ENCODE measurements around the gene ADORA1. TPM values are rescaled to one million over a fixed set of nuclear protein-coding genes. Genes with fewer than 3 reads are reported as not detected.
A peak's percentile ranks its signal among the peaks of the same experiment; 100 is the strongest.

The ADORA1 gene
- total RNA-seq, 1 donor from 2014 or later: 0.21 TPM

DNA sequence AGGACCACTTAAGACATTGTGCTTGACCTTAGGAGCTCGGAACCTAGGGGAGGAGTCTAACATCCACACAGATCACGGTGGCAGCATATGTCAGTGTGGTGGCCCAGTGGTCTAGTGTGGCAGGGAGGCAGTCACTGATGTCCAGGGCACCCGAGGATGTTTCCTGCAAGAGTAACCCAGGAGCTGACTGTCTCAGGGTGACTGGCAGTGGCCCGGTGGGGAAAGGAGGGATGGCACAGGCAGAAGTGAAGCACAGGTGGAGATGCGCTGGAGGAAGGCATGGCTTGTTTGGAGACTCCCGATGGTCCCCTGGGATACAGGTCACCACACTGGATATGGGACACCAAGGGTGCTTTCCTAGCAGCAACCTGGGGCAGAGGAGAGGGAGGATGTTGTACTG lies 85.6 kb downstream of the ADORA1 start:
- Mint-ChIP-seq H3K4me3 (ENCODE audit: unreplicated experiment) (no peak overlapping the region), H3K27ac (ENCODE audit: unreplicated experiment) (no peak overlapping the region), H3K27me3 (ENCODE audit: unreplicated experiment) (peaks cover 65% of the 10 kb centered on the region), H3K4me1 (ENCODE audit: unreplicated experiment) (no peaks in the 10 kb centered on the region), H3K36me3 (ENCODE audit: unreplicated experiment) (no peaks in the 10 kb centered on the region), H3K9me3 (ENCODE audit: unreplicated experiment) (no peaks in the 10 kb centered on the region)
- DNase-seq (ENCODE audit: extremely low spot score, unreplicated experiment): no peak
- TF ChIP-seq, protein P1, sequence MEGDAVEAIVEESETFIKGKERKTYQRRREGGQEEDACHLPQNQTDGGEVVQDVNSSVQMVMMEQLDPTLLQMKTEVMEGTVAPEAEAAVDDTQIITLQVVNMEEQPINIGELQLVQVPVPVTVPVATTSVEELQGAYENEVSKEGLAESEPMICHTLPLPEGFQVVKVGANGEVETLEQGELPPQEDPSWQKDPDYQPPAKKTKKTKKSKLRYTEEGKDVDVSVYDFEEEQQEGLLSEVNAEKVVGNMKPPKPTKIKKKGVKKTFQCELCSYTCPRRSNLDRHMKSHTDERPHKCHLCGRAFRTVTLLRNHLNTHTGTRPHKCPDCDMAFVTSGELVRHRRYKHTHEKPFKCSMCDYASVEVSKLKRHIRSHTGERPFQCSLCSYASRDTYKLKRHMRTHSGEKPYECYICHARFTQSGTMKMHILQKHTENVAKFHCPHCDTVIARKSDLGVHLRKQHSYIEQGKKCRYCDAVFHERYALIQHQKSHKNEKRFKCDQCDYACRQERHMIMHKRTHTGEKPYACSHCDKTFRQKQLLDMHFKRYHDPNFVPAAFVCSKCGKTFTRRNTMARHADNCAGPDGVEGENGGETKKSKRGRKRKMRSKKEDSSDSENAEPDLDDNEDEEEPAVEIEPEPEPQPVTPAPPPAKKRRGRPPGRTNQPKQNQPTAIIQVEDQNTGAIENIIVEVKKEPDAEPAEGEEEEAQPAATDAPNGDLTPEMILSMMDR (IDR thresholded peaks at IDR 0.05): no peak

DNA sequence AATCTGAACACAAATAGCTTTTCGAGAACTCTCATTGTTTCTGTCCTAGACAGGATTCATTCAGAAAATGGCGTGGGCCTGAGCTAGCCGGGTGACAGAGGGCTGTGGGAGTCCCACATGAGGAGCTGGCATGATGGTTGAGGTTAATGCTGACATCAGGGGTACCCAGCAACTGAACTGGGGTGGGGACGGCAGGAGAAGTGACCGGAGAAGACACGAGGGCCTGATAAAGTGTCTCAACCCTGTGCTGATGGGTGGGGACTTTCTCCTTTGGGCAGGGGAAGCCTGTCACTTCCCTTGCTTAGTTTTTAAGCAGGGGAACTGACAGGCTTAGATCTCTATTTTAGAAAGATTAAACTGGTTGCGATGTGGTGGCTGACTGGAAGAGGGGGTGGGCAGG lies 87.3 kb downstream of the ADORA1 start:
- TF ChIP-seq, protein P1 (IDR thresholded peaks at IDR 0.05): no peak
- DNase-seq (ENCODE audit: extremely low spot score, unreplicated experiment): no peak
- Mint-ChIP-seq H3K9me3 (ENCODE audit: unreplicated experiment) (no peaks in the 10 kb centered on the region), H3K27me3 (ENCODE audit: unreplicated experiment) (peaks cover 64% of the 10 kb centered on the region), H3K27ac (ENCODE audit: unreplicated experiment) (no peak overlapping the region), H3K4me3 (ENCODE audit: unreplicated experiment) (no peak overlapping the region), H3K36me3 (ENCODE audit: unreplicated experiment) (no peaks in the 10 kb centered on the region), H3K4me1 (ENCODE audit: unreplicated experiment) (no peaks in the 10 kb centered on the region)

DNA sequence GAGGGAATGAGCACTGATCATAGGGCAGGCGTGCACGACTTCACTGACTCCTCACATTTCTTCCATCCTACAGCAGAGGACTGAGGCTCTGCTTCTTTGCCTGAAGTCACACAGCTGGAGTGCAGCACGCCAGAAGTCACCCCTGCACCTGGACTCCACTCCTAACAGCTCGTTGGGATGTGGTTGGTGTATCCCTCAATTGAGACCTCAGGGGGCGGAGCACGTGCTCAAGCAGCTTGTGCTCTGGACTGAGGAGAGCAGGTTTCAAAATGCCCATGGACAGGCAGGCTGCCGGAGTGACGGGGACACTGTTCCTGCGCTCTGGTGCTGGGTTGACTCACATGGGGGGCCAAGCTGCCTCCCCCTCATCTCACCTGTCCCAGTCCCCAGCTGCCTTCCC lies 88.0 kb downstream of the ADORA1 start:
- Mint-ChIP-seq H3K27ac (ENCODE audit: unreplicated experiment) (no peak overlapping the region), H3K4me3 (ENCODE audit: unreplicated experiment) (no peak overlapping the region), H3K36me3 (ENCODE audit: unreplicated experiment) (no peaks in the 10 kb centered on the region), H3K27me3 (ENCODE audit: unreplicated experiment) (peaks cover 61% of the 10 kb centered on the region), H3K9me3 (ENCODE audit: unreplicated experiment) (no peaks in the 10 kb centered on the region), H3K4me1 (ENCODE audit: unreplicated experiment) (no peaks in the 10 kb centered on the region)
- no peak for DNase-seq (ENCODE audit: extremely low spot score, unreplicated experiment)
- TF ChIP-seq, protein P1 (IDR thresholded peaks at IDR 0.05): no peak

DNA sequence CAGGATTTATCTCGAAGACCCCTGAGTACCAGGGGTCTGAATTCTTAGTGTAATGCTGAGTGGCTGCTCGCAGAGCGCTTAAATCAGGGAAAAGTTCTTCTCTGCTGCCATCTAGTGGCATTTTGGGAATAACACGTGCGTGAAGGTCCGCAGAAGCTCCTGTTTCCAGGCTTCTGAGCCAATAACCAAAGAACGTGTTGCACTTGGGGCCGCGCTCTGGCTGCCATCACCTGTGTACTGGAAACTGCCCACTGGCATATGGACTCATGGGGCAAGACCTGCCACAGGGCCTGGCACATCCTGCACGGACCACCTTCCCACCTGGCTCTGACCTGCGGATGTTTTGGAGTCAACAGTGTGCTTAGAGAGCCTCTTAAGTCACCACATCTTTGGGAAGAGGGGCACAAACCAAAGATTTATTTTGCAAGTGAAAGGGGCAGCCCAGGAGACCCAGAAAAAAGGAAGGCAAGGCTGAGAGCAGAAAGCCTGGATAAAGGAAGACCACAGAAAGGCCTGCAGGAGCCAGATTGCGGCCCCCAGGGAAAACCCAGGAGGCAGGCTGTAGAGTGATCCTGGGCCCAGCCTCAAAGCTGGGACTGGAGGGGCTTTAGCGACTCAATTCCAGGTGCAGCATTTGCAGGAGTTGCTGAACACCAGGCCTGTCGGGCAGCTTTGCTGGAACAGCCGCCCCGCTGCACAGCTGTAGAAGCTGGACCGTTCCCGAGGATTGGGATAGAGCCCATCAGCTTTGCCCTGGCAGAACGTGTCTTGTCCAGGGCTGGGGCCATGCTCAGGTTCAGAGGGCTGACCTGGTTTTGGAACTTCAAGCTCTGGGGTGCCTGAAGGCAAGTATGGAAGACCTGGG lies 89.0 kb downstream of the ADORA1 start:
- TF ChIP-seq, protein P1 (IDR thresholded peaks at IDR 0.05): peak; percentile 87
- H3K27ac Mint-ChIP-seq (ENCODE audit: unreplicated experiment): no peak overlapping the region
- no peaks in the 10 kb centered on the region for H3K4me1 Mint-ChIP-seq (ENCODE audit: unreplicated experiment)
- H3K9me3 Mint-ChIP-seq (ENCODE audit: unreplicated experiment): no peaks in the 10 kb centered on the region
- H3K4me3 Mint-ChIP-seq (ENCODE audit: unreplicated experiment): no peak overlapping the region
- H3K27me3 Mint-ChIP-seq (ENCODE audit: unreplicated experiment): peaks cover 57% of the 10 kb centered on the region
- DNase-seq (ENCODE audit: extremely low spot score, unreplicated experiment): no peak
- no peaks in the 10 kb centered on the region for H3K36me3 Mint-ChIP-seq (ENCODE audit: unreplicated experiment)

Other genes starting within 250 kb of the ADORA1 start
- 12.2 and 13.9 TPM in 2 replicates for gene RABIF, start 238.6 kb upstream of the ADORA1 start, total RNA-seq
- 24.2 and 26.2 TPM in 2 replicates for gene KLHL12, start 200.5 kb upstream of the ADORA1 start, total RNA-seq
- 72.3 and 77.0 TPM in 2 replicates for gene ADIPOR1, start 169.4 kb upstream of the ADORA1 start, total RNA-seq
- gene CYB5R1, start 160.5 kb upstream of the ADORA1 start, total RNA-seq: 50.3 and 55.6 TPM in 2 replicates
- gene TMEM183A, start 120.4 kb upstream of the ADORA1 start, total RNA-seq: 59.6 and 65.9 TPM in 2 replicates
- 0.63 and 1.4 TPM in 2 replicates for gene PPFIA4, start 101.2 kb upstream of the ADORA1 start, total RNA-seq
- gene MYOG, start 41.7 kb upstream of the ADORA1 start, total RNA-seq: not detected in 2 replicates
- gene MYBPH, start 48.1 kb downstream of the ADORA1 start, total RNA-seq: not detected in 2 replicates
- gene CHI3L1, start 59.0 kb downstream of the ADORA1 start, total RNA-seq: not detected in 2 replicates
- not detected in 2 replicates for gene CHIT1, start 101.9 kb downstream of the ADORA1 start, total RNA-seq
- gene BTG2, start 177.8 kb downstream of the ADORA1 start, total RNA-seq: 31.2 and 33.7 TPM in 2 replicates
- not detected in 2 replicates for gene FMOD, start 223.4 kb downstream of the ADORA1 start, total RNA-seq